Stomach (tissue), 9 donors: Measurements from ENCODE around the gene LRMDA. TPM values are rescaled to one million over a fixed set of nuclear protein-coding genes. Genes with fewer than 3 reads are reported as not detected.

Source experiments
- DNase-seq, 2 donors: peaks; one replicate each; pipeline versions ENCODE4 v3.0.0 to v3.0.0-alpha.2; 2013 to 2019
- H3K27ac ChIP-seq, 5 donors: fragments of 200-600 bp in 4 of 5; sonication (generic) in 4 of 5; one replicate each; pipeline ENCODE4 v1.5.1; 2013 to 2019; ENCODE audit warnings: mild to moderate bottlenecking in 1 of 5, moderate library complexity in 1 of 5
- H3K27me3 ChIP-seq, 3 donors: fragments of 200-600 bp; sonication (generic); one replicate each; pipeline ENCODE4 v1.5.1; 2017 to 2019; ENCODE audit warnings: mixed run types in 1 of 3
- H3K36me3 ChIP-seq, 4 donors: fragments of 200-600 bp; sonication (generic); 1 replicate in 3 of 4; 2 replicates in 1 of 4; pipeline ENCODE4 v1.5.1; 2016 to 2019
- H3K4me1 ChIP-seq, 4 donors: fragments of 200-600 bp; sonication (generic); one replicate each; pipeline ENCODE4 v1.5.1; 2016 to 2019
- H3K4me3 ChIP-seq, 4 donors: fragments of 200-600 bp; sonication (generic) in 3 of 4; one replicate each; pipeline ENCODE4 v1.5.1; 2016 to 2019; ENCODE audit warnings: mild to moderate bottlenecking in 1 of 4
- H3K9me3 ChIP-seq, 4 donors: fragments of 200-600 bp; sonication (generic); one replicate each; pipeline ENCODE4 v1.5.1; 2016 to 2019
- EP300 ChIP-seq: sonication (generic); formaldehyde crosslinking; IDR thresholded peaks from one replicate; pipeline ENCODE4 v1.6.1; 2017; ENCODE audit warnings: antibody characterized with exemption
- POLR2A ChIP-seq, 4 donors: fragments of 450-650 bp; IDR thresholded peaks; one replicate each; pipeline ENCODE4 v1.6.1; 2016; ENCODE audit warnings: antibody characterized with exemption in 4 of 4, control low read depth in 2 of 4, mild to moderate bottlenecking in 1 of 4, moderate library complexity in 1 of 4
- POLR2AphosphoS5 ChIP-seq, 3 donors: sonication (generic); formaldehyde crosslinking; IDR thresholded peaks; one replicate each; pipeline ENCODE4 v1.6.1; 2016; ENCODE audit warnings: antibody characterized with exemption in 3 of 3
- WGBS, 5 donors: extraction: QIAGEN DNeasy Blood & Tissue Kit in 3 of 5; methylation state at CpG; one replicate each; pipeline versions ENCODE4 v1.1.5 to v1.1.7; 2013 to 2018; 5-methylcytosine and 5-hydroxymethylcytosine counted together
- intact Hi-C: fragments of 100-400 bp; cut with DNase I; formaldehyde crosslinking; loops from one replicate; pipeline ENCODE4 v1.15.1; 2023; ENCODE audit warnings: low total_unique reads
- polyA plus RNA-seq, 3 donors: library from polyadenylated mRNA; stranded (reverse); fragments of 200-250 nt; gene quantifications; one replicate each; pipeline ENCODE4 v1.2.3, GENCODE V29; 2013
- total RNA-seq, 5 donors: library from RNA; depleted of rRNA; stranded (reverse); fragments of >200 nt; gene quantifications; one replicate each; pipeline versions ENCODE4 v1.1.0 to v1.2.3, GENCODE V29; 2014 to 2016
- TF ChIP-seq, protein P1 (sequence below), 7 experiments: fragments of 450-650 bp in 4 of 7; fragments of 200-600 bp in 3 of 7; sonication (generic) in 3 of 7; IDR thresholded peaks; one replicate each; pipeline ENCODE4 v1.5.1; 2016 to 2019; ENCODE audit warnings: antibody characterized with exemption in 7 of 7, control low read depth in 2 of 7, mild to moderate bottlenecking in 1 of 7
- donor health status: healthy with polysubstance abuse.
- donor health status: Bipolar disorder and iron deficiency.
- donor health status: healthy.

LRMDA gene
- total and polyA plus RNA-seq, 8 donors, result 1.3 to 30.2 (median 13.6) TPM; not detected in 1

DNA sequence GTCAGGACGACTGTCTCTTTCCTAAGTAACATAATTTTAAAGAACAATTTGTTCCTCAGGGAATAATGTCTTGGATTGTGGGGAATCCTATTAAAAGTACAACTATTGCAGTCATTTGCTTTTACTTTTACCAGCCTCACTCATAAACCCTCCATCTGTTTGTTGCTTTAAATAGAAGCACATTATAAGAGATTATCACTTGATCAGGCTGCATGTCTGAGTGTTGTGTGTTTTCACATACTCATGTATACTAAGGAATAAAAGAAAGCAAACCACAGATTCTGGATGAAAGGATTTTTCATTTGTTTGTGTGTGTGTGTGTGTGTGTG, 1128.4 kb downstream of the LRMDA start:
- Histone ChIP-seq H3K4me1 (peaks cover 15 to 31% (median 18%) of the 10 kb centered on the region in 4 donors), H3K4me3 (no peak overlapping the region), H3K36me3 (no peaks in the 10 kb centered on the region), H3K27me3 (no peaks in the 10 kb centered on the region), H3K9me3 (no peaks in the 10 kb centered on the region), H3K27ac (peak overlapping the region in 3 of 5 donors; percentile 36 to 71 (median 43))
- 50 to 80% (median 64%) methylated on average over 1 of the region's 1 CpG for WGBS, 5 donors
- DNase-seq, result no peak
- TF ChIP-seq POLR2AphosphoS5 (IDR thresholded peaks at IDR 0.05) (peak in 1 of 3 donors; percentile 7), EP300 (no peak), POLR2A (IDR thresholded peaks at IDR 0.05) (no peak)
- TF ChIP-seq, protein P1, sequence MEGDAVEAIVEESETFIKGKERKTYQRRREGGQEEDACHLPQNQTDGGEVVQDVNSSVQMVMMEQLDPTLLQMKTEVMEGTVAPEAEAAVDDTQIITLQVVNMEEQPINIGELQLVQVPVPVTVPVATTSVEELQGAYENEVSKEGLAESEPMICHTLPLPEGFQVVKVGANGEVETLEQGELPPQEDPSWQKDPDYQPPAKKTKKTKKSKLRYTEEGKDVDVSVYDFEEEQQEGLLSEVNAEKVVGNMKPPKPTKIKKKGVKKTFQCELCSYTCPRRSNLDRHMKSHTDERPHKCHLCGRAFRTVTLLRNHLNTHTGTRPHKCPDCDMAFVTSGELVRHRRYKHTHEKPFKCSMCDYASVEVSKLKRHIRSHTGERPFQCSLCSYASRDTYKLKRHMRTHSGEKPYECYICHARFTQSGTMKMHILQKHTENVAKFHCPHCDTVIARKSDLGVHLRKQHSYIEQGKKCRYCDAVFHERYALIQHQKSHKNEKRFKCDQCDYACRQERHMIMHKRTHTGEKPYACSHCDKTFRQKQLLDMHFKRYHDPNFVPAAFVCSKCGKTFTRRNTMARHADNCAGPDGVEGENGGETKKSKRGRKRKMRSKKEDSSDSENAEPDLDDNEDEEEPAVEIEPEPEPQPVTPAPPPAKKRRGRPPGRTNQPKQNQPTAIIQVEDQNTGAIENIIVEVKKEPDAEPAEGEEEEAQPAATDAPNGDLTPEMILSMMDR (IDR thresholded peaks at IDR 0.05), result no peak
- intact Hi-C loops, result no loop called here

DNA sequence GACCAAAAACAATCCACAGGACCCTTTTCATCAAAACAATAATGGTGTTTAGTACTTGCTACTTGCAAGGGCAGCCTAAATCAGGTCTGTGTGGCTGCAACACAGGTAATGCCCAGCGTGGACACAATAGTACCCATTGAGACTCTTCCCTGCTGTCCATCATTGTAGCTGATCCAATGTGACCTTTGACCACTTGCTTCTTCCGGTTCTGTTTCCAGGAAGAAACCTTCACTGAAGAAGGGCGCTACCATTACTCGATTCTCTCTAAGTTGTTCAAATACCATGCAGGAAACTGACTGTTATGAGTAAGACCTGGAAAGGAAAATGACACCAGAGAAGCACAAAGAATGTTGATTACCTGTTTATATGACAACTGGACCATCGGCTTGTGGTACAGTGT, 1128.9 kb downstream of the LRMDA start:
- no peaks in the 10 kb centered on the region for H3K27me3 ChIP-seq
- H3K4me3 ChIP-seq, result no peak overlapping the region
- 82 to 90% (median 89%) methylated on average over 5 of the region's 5 CpGs for WGBS, 5 donors
- no peaks in the 10 kb centered on the region for H3K9me3 ChIP-seq
- H3K27ac ChIP-seq, result peak overlapping the region in 2 of 5 donors; percentile 43 to 71
- TF ChIP-seq POLR2AphosphoS5 (IDR thresholded peaks at IDR 0.05) (no peak), POLR2A (IDR thresholded peaks at IDR 0.05) (no peak), EP300 (no peak)
- TF ChIP-seq, protein P1 (IDR thresholded peaks at IDR 0.05), result no peak
- H3K4me1 ChIP-seq, result peaks cover 15 to 26% (median 18%) of the 10 kb centered on the region in 4 donors
- no peaks in the 10 kb centered on the region for H3K36me3 ChIP-seq
- DNase-seq, result no peak
- intact Hi-C loops, result no loop called here

DNA sequence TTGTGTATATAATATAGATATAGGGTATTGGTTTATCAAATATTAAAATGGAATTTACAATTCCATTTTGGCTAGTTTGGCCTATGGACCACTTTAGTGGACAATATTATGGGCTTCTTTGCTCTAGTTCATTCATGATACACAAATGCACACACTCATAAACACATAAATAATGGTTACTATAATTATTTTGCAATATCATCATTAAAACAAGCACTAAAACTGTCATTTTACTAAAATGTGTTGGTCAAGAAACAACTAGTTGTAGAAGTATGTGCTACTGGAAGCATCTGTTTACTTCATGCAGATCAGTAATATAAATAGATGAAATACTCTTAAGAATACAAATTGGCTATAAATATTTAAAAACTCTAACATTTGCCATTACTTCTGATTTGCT, 1131.9 kb downstream of the LRMDA start:
- no peak for TF ChIP-seq POLR2A (IDR thresholded peaks at IDR 0.05)
- no peak for TF ChIP-seq POLR2AphosphoS5 (IDR thresholded peaks at IDR 0.05)

DNA sequence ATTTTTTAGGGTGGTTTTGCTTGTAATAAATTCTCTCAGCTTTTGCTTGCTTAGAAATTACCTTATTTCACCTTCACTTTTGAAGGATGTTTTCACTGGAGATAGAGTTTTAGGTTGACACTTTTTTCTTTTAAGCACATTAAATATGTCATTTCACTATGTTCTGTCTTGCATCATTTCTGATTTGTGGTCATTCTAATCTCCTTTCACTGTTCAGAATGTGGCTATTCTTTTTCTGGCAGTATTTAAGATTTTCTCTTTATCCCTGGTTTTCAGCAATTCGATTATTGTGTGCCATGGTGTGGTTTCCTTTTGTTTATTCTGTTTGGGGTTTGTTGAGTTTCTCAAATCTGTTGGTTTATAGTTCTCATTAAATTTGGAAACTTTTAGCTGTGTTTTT, 1140.6 kb downstream of the LRMDA start:
- DNase-seq, result no peak
- no peaks in the 10 kb centered on the region for H3K36me3 ChIP-seq
- H3K4me3 ChIP-seq, result no peak overlapping the region
- 73 to 86% (median 75%) methylated on average over 1 of the region's 1 CpG for WGBS, 5 donors
- peaks cover 0 to 5% (median 2%) of the 10 kb centered on the region in 4 donors for H3K9me3 ChIP-seq
- intact Hi-C loops, result no loop called here
- TF ChIP-seq POLR2A (IDR thresholded peaks at IDR 0.05) (no peak), POLR2AphosphoS5 (IDR thresholded peaks at IDR 0.05) (no peak), EP300 (no peak)
- TF ChIP-seq, protein P1 (IDR thresholded peaks at IDR 0.05), result no peak
- no peaks in the 10 kb centered on the region for H3K27me3 ChIP-seq
- peaks cover 0 to 6% (median 0%) of the 10 kb centered on the region in 4 donors for H3K4me1 ChIP-seq
- H3K27ac ChIP-seq, result no peak overlapping the region

More for the DNA sequence above, 1131.9 kb downstream of the LRMDA start:
- Histone ChIP-seq H3K36me3 (no peaks in the 10 kb centered on the region), H3K27ac (no peak overlapping the region), H3K9me3 (no peaks in the 10 kb centered on the region), H3K4me3 (no peak overlapping the region), H3K4me1 (peaks cover 7 to 18% (median 13%) of the 10 kb centered on the region in 4 donors), H3K27me3 (no peaks in the 10 kb centered on the region)
- intact Hi-C loops, result no loop called here
- no peak for DNase-seq

DNA sequence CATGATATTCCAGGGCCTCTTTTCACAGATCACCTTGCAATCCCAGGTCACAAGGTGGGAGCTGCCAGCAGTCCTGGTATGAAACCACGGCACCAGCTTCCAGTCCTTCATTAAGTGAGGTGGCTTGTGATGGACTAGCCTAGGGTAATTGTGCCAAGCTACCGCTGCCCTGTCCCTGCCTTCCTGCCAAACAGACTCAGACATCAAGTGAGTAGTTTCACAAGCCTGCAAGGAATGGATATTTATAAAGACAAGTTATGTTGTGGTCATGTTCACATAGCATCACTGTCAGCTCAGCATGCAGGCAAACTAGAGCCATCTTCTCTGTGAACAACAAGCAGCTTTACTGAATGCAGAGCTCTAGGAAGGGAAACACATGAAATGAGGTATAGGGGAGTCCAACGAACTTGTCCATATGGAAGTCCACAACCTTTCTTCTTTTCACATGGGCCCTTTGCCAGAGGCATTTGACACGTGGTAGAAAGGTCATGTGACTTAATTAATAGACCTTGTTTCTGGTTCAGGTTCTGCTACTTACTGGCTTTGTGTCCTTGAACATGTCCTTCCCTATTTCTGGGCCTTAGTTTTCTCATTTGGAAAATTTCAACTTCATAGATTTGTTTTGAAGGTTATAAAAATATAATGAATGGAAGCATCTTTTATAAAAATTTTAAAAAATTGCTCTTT, 1145.0 kb downstream of the LRMDA start:
- intact Hi-C loops, result no loop called here
- peaks cover 0 to 5% (median 2%) of the 10 kb centered on the region in 4 donors for H3K9me3 ChIP-seq
- peaks cover 0 to 13% (median 7%) of the 10 kb centered on the region in 4 donors for H3K4me1 ChIP-seq
- H3K4me3 ChIP-seq, result no peak overlapping the region
- H3K27ac ChIP-seq, result no peak overlapping the region
- H3K36me3 ChIP-seq, result no peaks in the 10 kb centered on the region
- no peak for DNase-seq
- TF ChIP-seq, protein P1 (IDR thresholded peaks at IDR 0.05), result no peak
- TF ChIP-seq EP300 (no peak), POLR2AphosphoS5 (IDR thresholded peaks at IDR 0.05) (no peak), POLR2A (IDR thresholded peaks at IDR 0.05) (no peak)
- H3K27me3 ChIP-seq, result no peaks in the 10 kb centered on the region
- 44 to 71% (median 65%) methylated on average over 3 to 4 of the region's 4 CpGs for WGBS, 5 donors
